Activated CD4-positive, alpha-beta T cell treated with anti-CD3 and anti-CD28 coated beads for 36 hours (primary cell): ENCODE results near the gene TDRD3. TPM values are rescaled to one million over a fixed set of nuclear protein-coding genes. Genes with fewer than 3 reads are reported as not detected.
"Not testable (repeated sequence)": the region's sequence is repeated elsewhere in the genome, so short reads cannot be mapped to it uniquely, and the experiment has no call there.

Source experiments
- ATAC-seq: fragments of 200-7000 bp; cut with Tn5 transposase; one replicate; pipeline ENCODE4 v1.10.0; 2021; ENCODE audit warnings: mild to moderate bottlenecking, moderate library complexity
- CTCF ChIA-PET: fragments of 350-600 bp; sonication (Branson Sonifier 250); formaldehyde crosslinking; loops from one replicate; lab custom pipeline; 2021; ENCODE audit warnings: antibody characterized with exemption; lab: Charles Lee
- POLR2A ChIA-PET: fragments of 350-600 bp; sonication (Branson Sonifier 250); formaldehyde crosslinking; loops from one replicate; lab custom pipeline; 2021; ENCODE audit warnings: antibody characterized with exemption, inconsistent platforms; lab: Charles Lee
- DNase-seq: peaks from one replicate; pipeline ENCODE4 v3.0.0-alpha.2; 2020
- H3K27ac Mint-ChIP-seq: one replicate; pipeline ENCODE4 v1.8.0; 2021; ENCODE audit warnings: mixed read lengths
- H3K27me3 Mint-ChIP-seq: one replicate; pipeline ENCODE4 v1.8.0; 2021; ENCODE audit warnings: mixed read lengths
- H3K36me3 Mint-ChIP-seq: one replicate; pipeline ENCODE4 v1.8.0; 2021; ENCODE audit warnings: low read depth, mixed read lengths
- H3K4me1 Mint-ChIP-seq: one replicate; pipeline ENCODE4 v1.8.0; 2021; ENCODE audit warnings: mixed read lengths
- H3K4me3 Mint-ChIP-seq: one replicate; pipeline ENCODE4 v1.8.0; 2021; ENCODE audit warnings: mild to moderate bottlenecking, moderate library complexity, mixed read lengths
- H3K9me3 Mint-ChIP-seq: one replicate; pipeline ENCODE4 v1.8.0; 2021; ENCODE audit warnings: low read depth, mixed read lengths
- intact Hi-C, 2 experiments: fragments of 100-400 bp; cut with DNase I in 1 of 2; cut with micrococcal nuclease in 1 of 2; formaldehyde crosslinking; loops; one replicate each; pipeline versions ENCODE4 v1.14.2 to v1.15.1; 2022 to 2024; cut with DNase I, micrococcal nuclease
- total RNA-seq, 2 experiments: library from RNA; stranded (reverse); gene quantifications; one replicate each; pipeline ENCODE4 v1.2.3, GENCODE V29; 2021

TDRD3 gene
- total RNA-seq, 2 experiments from 2014 or later: 15.8 to 16.4 TPM

GRCh38 chr13:60370343-60370742, 26.7 kb upstream of the TDRD3 start:
- no peak for DNase-seq
- Mint-ChIP-seq H3K4me1 (no peaks in the 10 kb centered on the region), H3K36me3 (no peaks in the 10 kb centered on the region), H3K4me3 (no peak overlapping the region), H3K27ac (no peak overlapping the region), H3K9me3 (no peaks in the 10 kb centered on the region), H3K27me3 (peaks cover 8% of the 10 kb centered on the region)
- ChIA-PET POLR2A (no interaction called here), CTCF (interaction anchor here (1.1 to 1.6 kb wide), 2 partner anchors 12 to 61 kb away, joined by 3 to 4 read pairs; no protein-coding TSS in a partner anchor)
- intact Hi-C loops: no loop called here
- no peak for ATAC-seq

GRCh38 chr13:60372141-60372540, 24.9 kb upstream of the TDRD3 start:
- ChIA-PET POLR2A (no interaction called here), CTCF (interaction anchor here (0.7 kb wide), 1 partner anchor 39 kb away, joined by 3 read pairs; no protein-coding TSS in a partner anchor)
- DNase-seq (no peak), ATAC-seq (no peak)
- Mint-ChIP-seq H3K4me3 (no peak overlapping the region), H3K4me1 (no peaks in the 10 kb centered on the region), H3K27me3 (peaks cover 6% of the 10 kb centered on the region), H3K27ac (no peak overlapping the region), H3K9me3 (peaks cover 2% of the 10 kb centered on the region), H3K36me3 (no peaks in the 10 kb centered on the region)
- intact Hi-C loops: no loop called here

DNA sequence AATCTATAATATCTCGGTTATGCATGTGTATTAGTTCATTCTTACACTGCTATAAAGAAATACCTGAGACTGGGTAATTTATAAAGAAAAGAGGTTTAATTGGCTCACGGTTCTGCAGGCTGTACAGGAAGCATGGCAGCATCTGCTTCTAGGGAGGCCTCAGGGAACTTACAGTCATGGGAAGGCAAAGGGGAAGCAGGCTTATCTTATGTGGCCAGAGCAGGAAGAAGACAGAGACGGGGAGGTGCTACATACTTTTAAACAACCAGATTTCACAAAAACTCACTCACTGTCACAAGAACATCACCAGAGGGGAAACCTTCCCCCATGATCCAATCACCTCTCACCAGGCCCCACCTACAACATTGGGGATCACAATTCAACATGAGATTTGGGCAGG, 17.7 kb upstream of the TDRD3 start:
- H3K27me3 Mint-ChIP-seq: peaks cover 12% of the 10 kb centered on the region
- H3K4me3 Mint-ChIP-seq, H3K9me3 Mint-ChIP-seq, H3K36me3 Mint-ChIP-seq, ATAC-seq, intact Hi-C loops, DNase-seq, H3K4me1 Mint-ChIP-seq, POLR2A ChIA-PET, H3K27ac Mint-ChIP-seq: not testable (repeated sequence)
- CTCF ChIA-PET: interaction anchor here (1.4 kb wide), 1 partner anchor 10 kb away, joined by 4 read pairs; no protein-coding TSS in a partner anchor

DNA sequence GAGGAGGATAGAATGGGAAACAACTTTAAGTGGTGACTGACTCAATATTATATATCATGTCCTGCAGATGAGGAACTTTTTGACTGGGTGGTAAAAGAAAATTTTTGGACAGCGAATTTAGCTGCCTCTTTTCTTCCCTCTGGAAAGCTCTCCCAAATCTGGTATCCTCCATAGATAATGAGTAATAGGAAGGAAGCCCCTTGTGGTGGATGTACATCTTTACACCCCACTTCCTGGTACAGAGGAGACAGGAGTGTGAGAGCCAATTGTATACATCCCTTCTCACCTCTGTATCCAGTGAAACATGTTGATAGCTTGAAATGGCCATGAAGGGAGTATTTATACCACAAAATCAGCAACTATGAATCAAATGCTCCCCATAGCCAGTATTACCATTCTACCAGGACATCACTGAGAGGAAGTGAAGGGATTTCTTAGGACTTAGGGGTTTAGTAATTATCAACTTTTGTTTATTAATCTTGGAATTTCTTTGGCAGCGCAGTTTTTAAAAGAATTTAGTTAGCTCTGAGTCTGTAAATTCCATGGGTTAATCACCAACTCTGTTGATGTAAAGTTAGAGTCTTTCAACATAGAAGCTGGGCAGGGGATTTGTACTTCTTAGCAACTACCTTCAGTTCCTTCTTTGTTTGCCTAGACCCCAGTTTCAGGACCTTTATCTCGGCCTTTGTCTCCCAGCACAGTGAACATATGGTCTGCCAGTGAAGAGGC, 17.0 kb upstream of the TDRD3 start:
- no peaks in the 10 kb centered on the region for H3K4me1 Mint-ChIP-seq
- POLR2A ChIA-PET: no interaction called here
- no peak overlapping the region for H3K4me3 Mint-ChIP-seq
- H3K27me3 Mint-ChIP-seq: peaks cover 11% of the 10 kb centered on the region
- H3K27ac Mint-ChIP-seq: no peak overlapping the region
- intact Hi-C loops: no loop called here
- no peaks in the 10 kb centered on the region for H3K36me3 Mint-ChIP-seq
- DNase-seq (no peak), ATAC-seq (no peak)
- H3K9me3 Mint-ChIP-seq: peaks cover 2% of the 10 kb centered on the region
- CTCF ChIA-PET: interaction anchor here (0.6 to 1.4 kb wide), 3 partner anchors 11 to 979 kb away, joined by 3 to 4 read pairs (median 3); no protein-coding TSS in a partner anchor

DNA sequence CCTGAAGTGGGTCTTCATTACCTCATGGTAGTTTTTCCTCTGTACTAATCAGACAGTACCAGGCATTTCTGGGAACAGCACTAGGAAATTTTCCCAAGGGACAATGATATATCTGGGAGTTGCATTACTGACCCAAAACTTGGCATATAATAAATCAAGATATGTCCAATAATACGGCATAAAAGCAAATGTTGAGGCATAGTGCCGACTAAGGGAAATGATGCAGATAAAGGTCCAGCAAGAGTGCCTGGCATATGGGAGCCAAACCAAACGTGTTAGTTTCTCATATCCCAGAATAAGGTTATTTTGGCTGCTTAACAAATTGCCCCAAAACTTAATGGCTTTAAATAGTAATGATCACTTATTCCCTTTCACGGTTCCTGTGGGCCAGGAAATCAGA, 12.1 kb upstream of the TDRD3 start:
- no peak overlapping the region for H3K4me3 Mint-ChIP-seq
- no peaks in the 10 kb centered on the region for H3K9me3 Mint-ChIP-seq
- ChIA-PET POLR2A (no interaction called here), CTCF (interaction anchor here (1.0 kb wide), 1 partner anchor 8 kb away, joined by 3 read pairs; no protein-coding TSS in a partner anchor)
- peaks cover 8% of the 10 kb centered on the region for H3K27me3 Mint-ChIP-seq
- ATAC-seq: no peak
- H3K4me1 Mint-ChIP-seq: no peaks in the 10 kb centered on the region
- no peak overlapping the region for H3K27ac Mint-ChIP-seq
- intact Hi-C loops: no loop called here
- no peaks in the 10 kb centered on the region for H3K36me3 Mint-ChIP-seq
- DNase-seq: no peak

- POLR2A ChIA-PET: no interaction called here
- intact Hi-C loops: no loop called here
- ATAC-seq: no peak
- Mint-ChIP-seq H3K27ac (no peak overlapping the region), H3K4me3 (no peak overlapping the region), H3K36me3 (no peaks in the 10 kb centered on the region), H3K27me3 (peaks cover 6% of the 10 kb centered on the region), H3K9me3 (no peaks in the 10 kb centered on the region), H3K4me1 (no peaks in the 10 kb centered on the region)
- no peak for DNase-seq
- CTCF ChIA-PET: interaction anchor here (1.0 kb wide), 1 partner anchor 9 kb away, joined by 4 read pairs; no protein-coding TSS in a partner anchor
These were observed 10.8 kb upstream of the TDRD3 start for GRCh38 chr13:60386250-60386649.

GRCh38 chr13:60392131-60392530, 4.9 kb upstream of the TDRD3 start:
- no peak for ATAC-seq
- Mint-ChIP-seq H3K4me1 (no peaks in the 10 kb centered on the region), H3K36me3 (no peaks in the 10 kb centered on the region), H3K4me3 (no peak overlapping the region), H3K27me3 (no peaks in the 10 kb centered on the region), H3K9me3 (no peaks in the 10 kb centered on the region), H3K27ac (no peak overlapping the region)
- ChIA-PET POLR2A (no interaction called here), CTCF (interaction anchor here (1.1 to 1.5 kb wide), 3 partner anchors 8 to 23 kb away, joined by 3 read pairs; no protein-coding TSS in a partner anchor)
- DNase-seq: no peak
- intact Hi-C loops: no loop called here

- ATAC-seq (peak; percentile 90), DNase-seq (peak; percentile 93)
- Mint-ChIP-seq H3K4me3 (peak overlapping the region; percentile 93), H3K4me1 (peaks cover 23% of the 10 kb centered on the region), H3K9me3 (no peaks in the 10 kb centered on the region), H3K27ac (peak overlapping the region; percentile 97), H3K27me3 (no peaks in the 10 kb centered on the region), H3K36me3 (no peaks in the 10 kb centered on the region)
- intact Hi-C loops: loop anchor here (1.0 to 2.0 kb wide), 4 partner anchors 21 to 232 kb away; no protein-coding TSS in a partner anchor
- POLR2A ChIA-PET: interaction anchor here (0.6 kb wide), 1 partner anchor 30 kb away, joined by 3 read pairs; no protein-coding TSS in a partner anchor
- CTCF ChIA-PET: no interaction called here
These were observed 843 bp upstream of the TDRD3 start for GRCh38 chr13:60395971-60396782.

GRCh38 chr13:60397704-60398378, 821 bp downstream of the TDRD3 start:
- ATAC-seq (peak; percentile 2), DNase-seq (peak; percentile 60)
- H3K27me3 Mint-ChIP-seq: no peaks in the 10 kb centered on the region
- POLR2A ChIA-PET: no interaction called here
- H3K9me3 Mint-ChIP-seq: no peaks in the 10 kb centered on the region
- intact Hi-C loops: loop anchor here in 1 of 2 experiments (2.0 kb wide), 1 partner anchor 19 kb away; no protein-coding TSS in a partner anchor
- peak overlapping the region; percentile 95 for H3K27ac Mint-ChIP-seq
- peaks cover 26% of the 10 kb centered on the region for H3K4me1 Mint-ChIP-seq
- H3K36me3 Mint-ChIP-seq: no peaks in the 10 kb centered on the region
- peak overlapping the region; percentile 87 for H3K4me3 Mint-ChIP-seq
- CTCF ChIA-PET: interaction anchor here (0.6 to 2.0 kb wide), 5 partner anchors 9 to 51 kb away, joined by 3 to 4 read pairs (median 4); no protein-coding TSS in a partner anchor

GRCh38 chr13:60398379-60398891, 1.4 kb downstream of the TDRD3 start:
- intact Hi-C loops: no loop called here

More at GRCh38 chr13:60398379-60398891, 1.4 kb downstream of the TDRD3 start:
- ATAC-seq (no peak), DNase-seq (no peak)
- Mint-ChIP-seq H3K4me3 (peak overlapping the region; percentile 87), H3K9me3 (no peaks in the 10 kb centered on the region), H3K36me3 (no peaks in the 10 kb centered on the region), H3K27ac (peak overlapping the region; percentile 95), H3K27me3 (no peaks in the 10 kb centered on the region), H3K4me1 (peaks cover 29% of the 10 kb centered on the region)
- POLR2A ChIA-PET: interaction anchor here (0.6 kb wide), 1 partner anchor 42 kb away, joined by 4 read pairs; no protein-coding TSS in a partner anchor
- CTCF ChIA-PET: interaction anchor here (0.6 to 2.0 kb wide), 5 partner anchors 8 to 50 kb away, joined by 3 to 4 read pairs (median 4); no protein-coding TSS in a partner anchor
